NCI-H2081 (cell line): ENCODE results near the gene NLRP7.
"Not testable (repeated sequence)": the region's sequence is repeated elsewhere in the genome, so short reads cannot be mapped to it uniquely, and the experiment has no call there.

Experiments used
- DNase-seq, 2 experiments: peaks; one replicate each; lab custom pipeline; 2025; lab: John Stamatoyannopoulos, UW

Gene NLRP7

GRCh38 chr19:54919646-54920563, 27.4 kb downstream of the NLRP7 start:
- DNase-seq: not testable (repeated sequence)

DNA sequence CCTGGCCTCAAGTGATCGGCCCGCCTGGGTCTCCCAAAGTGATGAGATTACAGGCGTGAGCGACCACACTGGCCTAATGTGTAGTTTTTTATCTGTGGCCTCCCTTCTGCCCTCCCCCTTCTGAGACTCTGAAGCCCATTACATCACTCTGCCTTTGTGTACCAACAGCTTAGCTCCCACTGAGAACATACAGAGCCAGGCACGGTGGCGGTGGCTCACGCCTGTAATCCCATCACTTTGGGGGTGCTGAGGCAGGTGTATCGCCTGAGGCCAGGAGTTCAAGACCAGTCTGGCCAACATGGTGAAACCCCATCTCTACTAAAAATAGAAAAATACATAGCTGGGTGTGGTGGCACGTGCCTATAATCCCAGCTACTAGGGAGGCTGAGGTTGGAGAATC, 28.8 kb downstream of the NLRP7 start:
- no peak for DNase-seq

- DNase-seq: no peak
Measured at GRCh38 chr19:54916822-54917221, 30.5 kb downstream of the NLRP7 start.

DNA sequence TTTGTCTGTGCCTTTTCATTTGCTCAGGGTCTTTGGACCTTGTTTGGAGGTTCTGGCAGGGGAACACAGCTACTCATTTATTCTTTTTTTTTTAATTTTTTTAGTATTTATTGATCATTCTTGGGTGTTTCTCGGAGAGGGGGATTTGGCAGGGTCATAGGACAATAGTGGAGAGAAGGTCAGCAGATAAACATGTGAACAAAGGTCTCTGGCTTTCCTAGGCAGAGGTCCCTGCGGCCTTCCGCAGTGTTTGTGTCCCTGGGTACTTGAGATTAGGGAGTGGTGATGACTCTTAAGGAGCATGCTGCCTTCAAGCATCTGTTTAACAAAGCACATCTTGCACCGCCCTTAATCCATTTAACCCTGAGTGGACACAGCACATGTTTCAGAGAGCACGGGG, 39.4 kb downstream of the NLRP7 start:
- not testable (repeated sequence) for DNase-seq

GRCh38 chr19:54906819-54907218, 40.5 kb downstream of the NLRP7 start:
- DNase-seq: no peak

- DNase-seq: no peak
Measured at GRCh38 chr19:54905803-54906511, 41.4 kb downstream of the NLRP7 start, which contains the start of gene NCR1. TSS of gene NCR1 (plus strand) at chr19:54906148. CDS start at chr19:54906188, 40 bp downstream.

GRCh38 chr19:54905421-54905802, 41.9 kb downstream of the NLRP7 start:
- no peak for DNase-seq

DNA sequence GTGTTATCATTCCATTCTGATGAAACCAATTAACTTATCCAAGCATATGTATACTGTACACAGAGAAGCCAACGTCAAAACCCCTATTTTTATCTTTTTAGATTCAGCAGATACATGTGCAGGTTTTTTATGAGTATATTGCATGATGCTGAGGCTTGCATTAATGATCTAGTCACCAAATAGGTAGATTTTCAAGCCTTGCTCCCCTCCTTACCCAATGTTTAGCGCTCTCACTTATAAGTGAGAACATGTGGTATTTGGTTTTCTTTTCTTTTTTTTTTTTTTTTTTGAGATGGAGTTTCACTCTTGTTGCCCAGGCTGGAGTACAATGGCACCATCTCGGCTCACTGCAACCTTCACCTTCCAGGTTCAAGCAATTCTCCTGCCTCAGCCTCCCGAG, 43.1 kb downstream of the NLRP7 start:
- DNase-seq: not testable (repeated sequence)

GRCh38 chr19:54903303-54903702, 44.0 kb downstream of the NLRP7 start:
- no peak for DNase-seq

DNA sequence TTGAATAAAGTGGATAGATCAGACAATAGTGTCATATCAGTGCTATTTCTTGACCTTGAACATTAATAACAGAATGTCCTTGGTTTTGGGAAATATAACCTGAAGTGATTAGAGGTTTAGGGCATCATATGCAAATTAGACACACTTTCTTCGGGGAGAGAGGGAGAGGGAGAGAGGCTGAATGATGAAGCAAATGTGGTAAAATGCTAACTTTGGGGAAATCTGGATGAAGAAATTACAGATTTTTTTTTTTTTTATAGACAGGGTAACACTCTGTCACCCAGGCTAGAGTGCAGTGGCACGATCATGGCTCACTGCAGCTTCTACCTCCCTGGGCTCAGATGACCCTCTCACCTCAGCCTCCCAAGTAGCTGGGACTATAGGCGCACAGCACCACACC, 45.3 kb downstream of the NLRP7 start:
- no peak for DNase-seq

DNA sequence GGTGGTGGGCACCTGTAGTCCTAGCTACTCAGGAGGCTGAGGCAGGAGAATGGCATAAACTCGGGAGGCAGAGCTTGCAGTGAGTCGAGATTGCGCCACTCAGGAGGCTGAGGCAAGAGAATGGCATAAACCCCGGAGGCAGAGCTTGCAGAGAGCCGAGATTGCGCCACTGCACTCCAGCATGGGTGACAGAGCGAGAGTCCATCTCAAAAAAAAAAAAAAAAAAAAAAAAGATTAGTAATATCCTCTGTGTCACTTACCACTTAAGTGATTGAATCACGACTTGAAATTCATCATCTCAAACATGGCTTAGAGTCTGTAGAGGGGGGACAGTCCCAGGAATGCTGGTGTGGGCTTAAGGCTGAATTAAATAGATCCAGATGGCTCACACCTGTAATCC, 46.2 kb downstream of the NLRP7 start:
- not testable (repeated sequence) for DNase-seq

GRCh38 chr19:54899646-54900045, 47.7 kb downstream of the NLRP7 start:
- DNase-seq: not testable (repeated sequence)

DNA sequence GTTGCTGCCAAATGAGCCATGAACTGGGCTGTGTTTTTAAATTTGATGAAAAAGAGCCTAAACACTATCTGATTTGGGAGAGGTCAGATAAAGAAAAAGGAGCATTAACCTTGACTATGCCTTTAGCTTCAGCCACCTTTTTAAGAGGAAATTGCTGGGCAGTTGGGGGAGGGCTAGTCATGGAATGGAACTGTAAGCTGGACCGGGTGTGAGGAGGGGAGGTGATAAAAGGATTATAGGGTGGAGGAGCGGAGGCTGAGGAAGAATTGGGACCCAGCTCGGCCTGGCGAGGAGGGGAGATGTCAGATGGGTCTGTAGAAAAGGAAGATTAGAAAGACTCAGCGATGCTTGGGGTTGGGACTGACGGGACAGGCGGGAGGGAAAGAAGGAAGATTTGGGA, 48.6 kb downstream of the NLRP7 start:
- DNase-seq: not testable (repeated sequence)

DNA sequence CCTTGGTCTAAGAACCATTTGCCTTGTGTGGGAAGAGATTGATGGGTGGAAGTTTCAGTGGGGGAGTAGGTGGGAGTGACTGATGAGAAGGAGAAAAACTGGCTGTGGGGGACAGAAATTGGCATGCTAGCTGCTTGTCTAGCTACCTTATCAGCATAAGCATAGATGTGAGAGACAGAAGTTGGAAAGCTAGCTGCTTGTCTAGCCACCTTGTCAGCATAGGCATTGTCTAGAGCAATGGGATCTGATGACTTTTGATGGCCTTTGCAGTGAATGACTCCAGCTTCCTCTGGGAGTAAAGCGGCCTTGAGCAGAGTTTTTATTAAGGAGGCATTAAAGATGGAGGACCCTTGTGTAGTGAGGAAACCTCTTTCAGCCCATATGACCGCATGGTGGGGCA, 51.3 kb downstream of the NLRP7 start:
- DNase-seq: no peak

GRCh38 chr19:54894106-54894505, 53.2 kb downstream of the NLRP7 start:
- not testable (repeated sequence) for DNase-seq

DNA sequence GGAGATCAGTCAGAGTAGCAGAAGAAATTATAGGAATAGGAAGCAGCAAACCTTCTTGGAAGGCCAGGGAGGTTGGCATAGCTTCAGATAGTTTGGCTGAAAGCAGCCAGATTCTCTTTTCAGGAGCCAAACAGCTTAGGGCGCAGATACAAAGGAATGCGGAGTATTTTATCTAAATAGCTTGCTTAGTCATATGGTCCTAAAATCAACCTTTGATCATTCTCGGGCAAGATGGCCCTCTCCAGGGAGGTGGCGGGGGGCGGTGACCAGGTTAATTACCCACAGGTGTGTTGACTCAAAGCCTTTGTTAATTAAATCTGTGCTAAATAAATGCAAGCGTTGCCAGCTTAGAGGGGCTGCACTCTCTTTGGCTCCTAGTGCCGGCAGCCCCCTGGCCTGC, 53.9 kb downstream of the NLRP7 start:
- no peak for DNase-seq

DNA sequence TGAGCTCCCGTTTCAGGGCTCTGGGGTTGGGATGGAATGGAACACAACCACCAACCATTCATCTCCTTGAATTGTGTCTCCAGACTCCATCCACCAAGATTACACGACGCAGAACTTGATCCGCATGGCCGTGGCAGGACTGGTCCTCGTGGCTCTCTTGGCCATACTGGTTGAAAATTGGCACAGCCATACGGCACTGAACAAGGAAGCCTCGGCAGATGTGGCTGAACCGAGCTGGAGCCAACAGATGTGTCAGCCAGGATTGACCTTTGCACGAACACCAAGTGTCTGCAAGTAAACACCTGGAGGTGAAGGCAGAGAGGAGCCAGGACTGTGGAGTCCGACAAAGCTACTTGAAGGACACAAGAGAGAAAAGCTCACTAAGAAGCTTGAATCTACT, 57.8 kb downstream of the NLRP7 start:
- no peak for DNase-seq

- no peak for DNase-seq
Measured at GRCh38 chr19:54888239-54888638, 59.1 kb downstream of the NLRP7 start.

DNA sequence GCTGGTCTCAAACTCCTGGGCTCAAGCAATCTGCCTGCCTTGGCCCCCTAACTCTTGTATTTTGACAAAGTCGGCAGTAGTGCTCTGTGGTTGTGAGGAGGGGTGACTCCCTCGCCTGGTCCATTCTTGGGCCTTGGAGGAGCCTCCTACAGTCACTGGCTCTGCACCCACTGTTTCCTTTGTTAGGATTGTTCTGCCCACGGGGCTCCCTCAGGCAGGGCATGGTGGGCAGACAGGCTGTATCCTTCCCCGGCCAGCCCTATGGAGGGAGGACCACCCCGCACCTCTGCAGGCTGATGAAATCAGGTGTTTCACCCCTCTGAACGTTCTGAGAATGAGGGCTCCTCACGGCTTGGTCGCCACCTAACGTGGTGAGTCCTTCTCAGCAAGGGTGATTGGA, 64.1 kb downstream of the NLRP7 start:
- DNase-seq: no peak

GRCh38 chr19:54882758-54883157, 64.6 kb downstream of the NLRP7 start:
- DNase-seq: no peak

DNA sequence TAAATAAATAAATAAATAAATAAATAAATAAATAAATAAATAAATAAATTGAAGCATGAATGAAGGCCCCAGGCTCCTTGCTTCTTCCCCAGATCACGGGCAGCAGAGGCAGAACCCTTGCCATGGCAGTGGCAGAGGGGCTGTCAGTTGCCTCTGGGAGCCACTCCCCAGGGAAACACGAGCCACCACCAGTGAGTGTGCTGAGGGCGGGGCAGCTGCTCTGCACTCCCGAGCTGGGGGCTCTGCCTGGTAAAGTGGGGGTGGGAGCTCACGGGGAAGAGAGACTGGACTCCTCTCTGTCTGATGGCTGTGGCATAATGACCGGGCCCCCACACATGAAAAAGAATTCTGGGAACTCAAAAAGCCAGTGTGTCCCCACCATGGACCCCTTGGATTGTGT, 65.4 kb downstream of the NLRP7 start:
- DNase-seq: no peak

DNA sequence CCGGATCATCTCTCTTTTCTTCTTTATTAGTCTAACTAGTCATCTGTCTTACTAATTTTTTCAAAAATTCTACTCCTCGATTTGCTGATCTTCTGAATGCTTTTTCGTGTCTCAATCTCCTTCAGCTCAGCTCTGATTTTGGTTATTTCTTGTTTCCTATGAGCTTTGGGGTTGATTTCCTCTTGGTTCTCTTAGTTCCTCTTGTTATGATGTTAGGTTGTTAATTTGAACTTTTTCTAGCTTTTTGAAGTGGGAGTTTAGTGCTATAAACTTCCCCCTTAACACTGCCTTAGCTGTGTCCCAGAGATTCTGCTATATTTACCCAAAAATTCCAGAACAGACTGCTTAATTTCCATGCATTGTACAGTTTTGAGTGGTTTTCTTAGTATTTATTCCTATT, 69.9 kb downstream of the NLRP7 start:
- no peak for DNase-seq

DNA sequence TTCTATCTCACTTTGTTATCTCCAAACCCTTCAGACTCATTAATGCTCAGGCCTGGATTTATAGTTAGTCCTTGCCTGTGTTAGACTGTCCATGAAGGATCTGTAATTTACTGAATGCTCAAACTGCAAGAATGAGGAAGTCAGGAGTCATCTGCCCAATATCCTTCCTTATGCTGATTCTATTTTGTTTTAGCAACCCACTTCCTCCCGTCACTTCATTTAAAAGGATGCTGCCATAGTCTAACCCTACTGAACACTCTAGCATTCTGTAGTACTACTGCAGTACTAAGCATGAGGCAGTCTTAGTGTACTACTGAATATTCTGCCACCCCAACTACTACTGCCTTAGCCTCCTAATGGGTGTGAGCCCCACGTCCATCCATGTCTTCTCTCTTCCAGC, 71.8 kb downstream of the NLRP7 start:
- DNase-seq: no peak
